Hematopoietic multipotent progenitor cell treated with erythropoietin and hydrocortisone succinate and interleukin-3 and kit ligand, for 8 days (in vitro differentiated cells): ENCODE data around the gene PDE6B.
"Not testable (repeated sequence)": the region's sequence is repeated elsewhere in the genome, so short reads cannot be mapped to it uniquely, and the experiment has no call there.

Experiments
- DNase-seq: peaks from one replicate; pipeline ENCODE4 v3.0.0-alpha.2; 2015

Gene PDE6B

GRCh38 chr4:687048-687970 is 61.9 kb downstream of the PDE6B start:
- DNase-seq: no peak

DNA sequence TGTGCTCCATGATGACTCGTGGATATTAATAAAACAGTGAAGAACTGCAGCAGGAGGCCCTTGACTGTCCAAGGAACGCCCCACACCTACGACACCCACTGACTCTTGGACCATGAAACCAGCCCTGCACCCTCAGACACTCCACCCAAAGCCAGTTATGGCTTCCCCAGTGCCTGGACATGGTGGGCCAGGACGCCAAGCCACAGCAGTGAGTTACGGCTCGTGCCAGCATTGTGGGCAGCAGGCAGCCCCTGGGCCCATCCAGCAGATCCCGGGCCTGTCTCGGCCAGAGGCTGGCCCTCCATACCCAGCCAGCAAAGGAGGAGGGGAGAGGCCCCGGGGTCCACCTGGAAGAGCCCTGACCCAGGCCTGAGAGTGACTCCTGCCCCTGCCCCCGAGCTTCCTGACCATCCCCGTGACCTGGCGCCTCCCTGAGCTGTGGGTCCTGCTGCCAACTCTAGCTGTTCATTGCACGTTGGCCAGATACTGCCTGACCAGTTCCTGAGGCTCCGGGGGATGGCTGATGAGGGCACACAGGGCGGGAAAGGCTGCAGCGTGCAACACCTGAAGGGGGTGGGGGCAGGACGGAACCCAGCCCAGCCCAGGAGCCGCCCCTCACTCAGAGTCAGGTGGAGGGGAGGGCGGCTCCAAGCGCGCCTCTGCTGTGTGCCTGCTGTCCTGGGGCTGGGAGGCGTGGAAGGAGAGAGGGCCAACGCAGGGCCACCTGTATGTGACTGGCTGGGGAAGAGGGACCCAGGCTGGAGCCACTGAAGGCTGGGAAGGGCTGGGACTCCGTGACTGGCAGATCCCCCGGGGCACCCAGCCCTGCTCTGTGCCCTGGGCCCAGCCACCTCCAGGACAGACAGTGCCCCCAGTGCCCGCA is 62.8 kb downstream of the PDE6B start:
- DNase-seq: no peak

GRCh38 chr4:688854-689681 is 63.7 kb downstream of the PDE6B start, which contains the start of gene SLC49A3:
TSS of gene SLC49A3 (minus strand) at chr4:689151. CDS start at chr4:689127, 24 bp downstream.
- DNase-seq: no peak

DNA sequence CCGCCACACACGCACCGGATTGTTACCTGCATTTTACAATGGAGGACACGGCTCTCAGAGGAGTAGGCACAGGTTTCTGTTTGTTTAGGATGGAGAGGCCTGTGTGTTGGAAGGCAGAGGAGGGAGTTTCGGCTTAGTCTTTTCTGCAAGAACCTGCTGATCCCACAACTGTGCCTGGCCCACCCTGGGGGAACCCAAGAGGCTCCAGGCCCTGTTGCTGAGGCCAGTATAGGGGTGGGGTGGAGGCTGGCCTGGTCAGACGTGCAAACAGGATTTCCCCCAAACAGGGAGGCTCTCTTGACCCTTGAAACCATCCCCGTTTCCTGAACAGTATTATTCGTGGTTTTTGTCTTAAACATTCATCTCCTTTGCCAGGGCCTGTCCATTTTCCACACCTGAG is 64.3 kb downstream of the PDE6B start:
- DNase-seq: no peak

GRCh38 chr4:692771-693554 is 67.6 kb downstream of the PDE6B start:
- DNase-seq: no peak

DNA sequence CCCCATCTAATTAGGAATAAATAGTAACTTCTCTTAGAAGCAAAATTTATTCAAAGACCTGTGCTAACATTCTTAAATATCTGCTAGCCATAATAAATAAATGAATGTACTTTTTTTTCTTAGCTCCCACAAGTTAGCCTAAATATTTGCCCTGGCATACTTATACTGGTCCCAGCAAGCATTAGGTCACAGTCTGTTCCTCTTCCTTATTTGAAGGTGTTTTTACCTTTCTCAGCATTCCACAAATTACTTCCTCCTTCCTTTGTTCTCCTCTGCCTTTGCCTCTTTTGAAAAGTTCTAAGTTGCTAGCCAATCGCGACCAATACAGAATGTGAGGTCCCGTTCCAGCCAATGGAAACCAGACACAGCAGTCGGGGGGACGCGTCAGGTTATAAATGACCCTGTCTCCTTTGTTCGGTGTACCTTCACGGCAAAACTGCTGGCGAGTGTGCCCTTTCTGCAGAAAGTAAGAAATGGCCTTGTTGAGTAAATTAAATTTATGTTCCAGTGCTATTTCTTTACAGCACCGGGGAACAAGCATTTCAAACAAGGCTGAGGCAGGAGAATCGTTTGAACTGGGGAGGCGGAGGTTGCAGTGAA is 69.1 kb downstream of the PDE6B start:
- not testable (repeated sequence) for DNase-seq

DNA sequence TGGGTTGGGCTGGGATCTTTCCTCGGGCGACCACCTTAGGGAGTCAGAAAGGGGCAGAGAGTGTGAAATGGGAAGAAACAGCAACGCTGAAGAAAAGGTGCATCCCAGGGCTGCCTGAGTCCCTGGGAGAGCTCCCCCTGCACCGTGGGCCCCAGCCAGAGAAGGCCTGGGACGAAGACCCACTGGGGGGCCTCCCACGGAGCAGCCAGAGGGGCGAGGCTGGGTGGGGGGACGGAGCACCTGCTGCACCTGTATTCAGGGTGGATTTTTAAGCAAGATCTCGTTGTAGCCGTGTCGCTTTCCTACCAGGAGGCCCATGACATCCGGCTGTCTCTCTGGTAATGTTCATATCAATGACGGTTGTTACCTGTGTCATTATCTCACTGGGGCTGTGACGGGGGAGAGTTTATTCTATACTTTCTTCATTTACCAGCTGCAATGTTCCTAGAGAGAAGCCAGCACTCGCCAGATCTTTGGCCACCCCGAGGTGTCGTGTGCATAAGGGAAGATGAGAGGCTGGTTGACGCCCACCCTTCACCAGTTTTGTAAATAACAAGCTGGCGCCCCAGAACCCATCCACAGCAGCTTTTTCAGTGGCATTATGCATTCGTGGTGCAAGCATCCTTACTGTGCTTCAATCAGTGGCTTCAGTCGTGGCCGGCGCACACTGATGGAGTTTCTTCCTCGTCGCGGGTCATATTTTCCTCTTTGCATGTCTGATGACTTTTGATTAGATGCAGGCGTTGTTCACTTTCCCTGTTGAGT is 74.6 kb downstream of the PDE6B start:
- DNase-seq: no peak

GRCh38 chr4:700587-701264 is 75.4 kb downstream of the PDE6B start:
- no peak for DNase-seq

DNA sequence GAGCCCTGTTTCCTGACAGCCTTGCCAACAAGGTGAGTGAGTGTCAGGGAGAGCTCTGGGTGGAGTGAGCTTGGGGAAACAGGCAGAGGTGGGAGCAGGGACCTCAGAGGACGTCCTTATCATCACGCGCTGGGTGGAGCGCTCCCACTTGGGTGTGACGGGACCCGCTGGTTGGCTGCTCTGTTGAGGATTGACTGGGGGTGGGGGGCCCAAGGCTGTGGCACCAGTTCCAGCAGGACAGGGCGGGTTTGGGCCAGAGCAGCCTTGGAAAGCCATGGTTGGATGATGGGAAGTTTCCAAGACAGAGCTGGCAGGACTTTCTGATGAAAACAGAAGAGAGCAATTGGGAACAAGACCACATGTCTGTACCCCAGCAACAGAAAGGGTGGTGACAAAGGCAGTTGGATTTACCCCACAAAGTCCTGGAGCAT is 77.3 kb downstream of the PDE6B start:
- peak; percentile 70 for DNase-seq

- no peak for DNase-seq
Measured at GRCh38 chr4:703336-704197, 78.2 kb downstream of the PDE6B start.

DNA sequence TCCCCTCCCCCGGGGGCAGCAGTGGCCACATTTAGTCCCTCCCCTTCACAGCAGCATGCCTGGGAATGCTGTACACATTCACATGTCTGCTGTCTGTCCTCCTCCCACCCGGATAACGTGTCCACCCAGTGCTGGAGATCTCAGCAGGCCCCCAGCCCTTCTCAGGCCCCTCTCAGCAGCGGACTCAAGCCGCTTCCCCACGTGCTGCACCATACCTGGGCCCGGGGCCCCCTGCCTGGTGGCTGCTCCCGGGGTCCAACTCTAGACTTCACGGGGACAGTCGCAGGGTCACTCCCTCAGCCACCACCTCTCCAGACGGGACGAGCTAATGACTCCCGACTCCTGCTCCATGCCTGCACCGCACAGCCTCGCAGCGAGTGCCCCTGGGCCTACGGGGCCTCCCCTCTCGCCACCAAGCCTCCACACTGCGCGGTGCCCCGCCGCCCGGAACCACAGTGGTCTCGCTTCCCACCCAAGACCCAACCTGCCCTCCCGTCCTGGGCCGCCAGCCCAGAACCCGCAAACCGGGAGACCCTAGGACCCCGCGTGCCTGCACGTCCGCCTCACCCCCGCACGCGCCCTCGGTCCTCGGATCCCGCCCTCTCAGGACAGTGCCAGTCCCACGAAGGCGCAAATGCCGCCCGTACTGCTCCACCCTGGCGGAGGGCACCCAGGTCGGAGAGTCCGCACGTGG is 79.0 kb downstream of the PDE6B start:
- no peak for DNase-seq

DNA sequence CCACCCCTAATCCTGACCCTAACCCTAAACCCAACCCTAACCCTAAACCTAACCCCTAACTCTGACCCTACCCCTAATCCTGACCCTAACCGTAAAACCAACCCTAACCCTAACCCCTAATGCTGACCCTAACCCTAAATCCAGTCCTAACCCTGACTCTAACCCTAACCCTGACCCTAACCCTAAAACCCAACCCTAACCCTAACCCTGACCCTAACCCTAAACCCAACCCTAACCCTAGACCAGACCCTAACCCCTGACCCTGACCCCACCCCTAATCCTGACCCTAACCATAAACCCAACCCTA is 79.6 kb downstream of the PDE6B start:
- DNase-seq: no peak

- peak; percentile 91 for DNase-seq
Measured at GRCh38 chr4:705278-706082, 80.1 kb downstream of the PDE6B start, which contains the start of gene PCGF3. TSS of gene PCGF3 (plus strand) at chr4:705832. CDS start at chr4:733681, 27,849 bp downstream.

DNA sequence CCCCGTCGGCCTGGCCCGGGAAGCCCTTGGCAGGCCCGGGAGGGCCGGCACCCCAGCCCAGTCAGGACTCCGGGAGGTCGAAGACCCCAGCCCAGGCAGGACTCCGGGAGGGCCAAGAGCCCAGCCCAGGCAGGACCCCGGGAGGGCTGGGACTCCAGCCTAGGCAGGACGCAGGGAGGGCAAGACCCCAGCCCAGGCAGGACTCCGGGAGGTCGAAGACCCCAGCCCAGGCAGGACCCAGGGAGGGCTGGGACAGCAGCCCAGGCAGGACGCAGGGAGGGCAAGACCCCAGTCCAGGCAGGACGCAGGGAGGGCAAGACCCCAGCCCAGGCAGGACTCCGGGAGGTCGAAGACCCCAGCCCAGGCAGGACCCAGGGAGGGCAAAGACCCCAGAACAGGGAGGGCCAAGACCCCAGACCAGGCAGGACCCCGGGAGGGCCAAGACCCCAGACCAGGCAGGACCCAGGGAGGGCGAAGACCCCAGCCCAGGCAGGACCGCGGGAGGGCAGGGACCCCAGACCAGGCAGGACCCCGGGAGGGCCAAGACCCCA is 80.8 kb downstream of the PDE6B start:
- DNase-seq: not testable (repeated sequence)

DNA sequence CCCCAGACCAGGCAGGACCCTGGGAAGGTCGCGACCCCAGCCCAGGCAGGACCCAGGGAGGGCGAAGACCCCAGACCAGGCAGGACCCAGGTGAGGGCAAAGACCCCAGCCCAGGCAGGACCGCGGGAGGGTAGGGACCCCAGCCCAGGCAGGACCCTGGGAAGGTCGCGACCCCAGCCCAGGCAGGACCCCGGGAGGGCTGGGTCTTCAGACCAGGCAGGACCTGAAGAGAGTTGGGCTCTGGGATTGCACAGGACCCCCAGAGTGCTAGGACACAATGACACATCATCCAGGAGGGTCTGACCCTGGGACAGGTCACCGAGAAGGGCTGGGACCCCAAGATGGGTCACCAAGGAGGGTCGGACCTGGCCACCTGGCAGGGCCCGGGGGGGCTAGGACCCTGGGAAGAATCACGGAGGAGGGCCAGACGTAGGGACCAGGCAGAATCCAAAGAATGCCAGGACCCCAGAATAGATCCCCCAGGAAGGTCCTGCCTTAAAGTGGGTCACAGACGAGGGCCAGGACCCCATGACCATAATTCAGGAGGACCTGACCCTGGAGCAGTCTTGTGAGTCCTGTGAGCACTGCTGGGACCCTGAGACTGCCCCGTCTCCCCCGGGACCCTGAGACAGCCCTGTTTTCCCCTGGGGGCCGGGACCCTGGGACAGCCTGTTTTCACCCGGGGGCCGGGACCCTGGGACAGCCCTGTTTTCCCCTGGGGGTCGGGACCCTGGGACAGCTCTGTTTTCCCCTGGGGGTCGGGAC is 81.6 kb downstream of the PDE6B start:
- DNase-seq: no peak

DNA sequence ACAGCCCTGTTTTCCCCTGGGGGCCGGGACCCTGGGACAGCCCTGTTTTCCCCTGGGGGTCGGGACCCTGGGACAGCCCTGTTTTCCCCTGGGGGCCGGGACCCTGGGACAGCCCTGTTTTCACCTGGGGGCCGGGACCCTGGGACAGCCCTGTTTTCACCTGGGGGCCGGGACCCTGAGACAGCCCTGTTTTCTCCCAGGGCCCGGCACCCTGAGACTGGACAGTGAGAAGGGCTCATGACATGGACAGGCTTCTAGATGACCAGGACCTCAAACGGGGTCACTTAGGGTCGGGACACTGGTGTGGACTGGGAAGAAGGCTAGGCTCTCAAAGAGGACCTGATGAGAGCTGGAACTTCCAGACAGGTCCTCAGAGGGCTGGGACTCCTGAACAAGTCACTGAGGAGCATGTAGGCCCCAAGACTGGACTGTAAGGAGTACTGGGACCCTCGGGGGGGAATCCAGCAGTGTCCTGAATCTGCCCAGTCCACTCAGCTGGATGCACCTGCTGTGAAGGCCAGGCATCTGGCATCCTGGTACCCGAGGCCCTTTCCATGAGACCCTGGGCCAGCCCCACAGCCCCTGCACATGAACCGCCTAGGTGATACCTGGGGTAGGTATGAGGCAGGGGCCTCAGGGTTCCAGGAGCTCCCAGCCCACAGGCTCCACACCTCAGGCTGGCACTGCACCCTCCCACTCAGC is 82.7 kb downstream of the PDE6B start:
- DNase-seq: no peak
